ENCODE measurements around the gene OR9Q1. TPM values are rescaled to one million over a fixed set of nuclear protein-coding genes. Genes with fewer than 3 reads are reported as not detected.

The OR9Q1 gene
- total and polyA plus RNA-seq, 2 of the 13 experiments (the other 11 are each of a cell fraction or from before 2014, with no cell fraction given): not detected

- no peak for TF ChIP-seq ATF4 (CRISPR knock-in tag; IDR thresholded peaks at IDR 0.05)
These were observed 22.6 kb downstream of the OR9Q1 start (continued) for GRCh38 chr11:58046231-58046630.

DNA sequence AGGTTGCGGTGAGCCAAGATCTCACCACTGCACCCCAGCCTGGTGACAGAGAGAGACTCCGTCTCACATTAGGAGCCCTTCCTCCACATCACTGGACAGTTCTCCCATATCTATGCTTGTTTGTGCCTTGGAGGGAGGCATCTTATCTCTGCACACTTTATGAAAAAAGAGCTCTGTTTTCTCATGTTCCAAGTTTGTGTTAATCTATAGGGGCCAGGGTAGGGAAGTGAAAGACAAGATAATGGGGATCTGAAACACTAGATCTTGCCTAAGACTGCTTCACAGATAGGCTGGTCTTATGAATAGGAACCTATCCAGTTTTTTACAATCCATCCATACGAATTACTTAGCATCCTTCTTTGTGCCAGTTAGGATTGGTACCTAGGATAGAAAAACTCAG, 24.1 kb downstream of the OR9Q1 start:
- no TSS peak for BruUV-seq (replicated peaks)
- Histone ChIP-seq H3K9me3 (ENCODE audit: low read length) (no peaks in the 10 kb centered on the region), H3K4me1 (ENCODE audit: insufficient read depth, low read length) (peaks cover 10% of the 10 kb centered on the region; the same call in 1 of the 2 replicates), H3K27me3 (ENCODE audit: control insufficient read depth in 1 of 2, insufficient read depth in 2 of 2, low read length in 2 of 2) (no peaks in the 10 kb centered on the region), H3K79me2 (ENCODE audit: insufficient read depth, low read length) (no peaks in the 10 kb centered on the region), H3K4me3 (replicated peaks in 1 of 3; ENCODE audit: insufficient read depth in 1 of 3, low read depth in 2 of 3, low read length in 3 of 3) (no peak overlapping the region), H4K20me1 (ENCODE audit: insufficient read depth, low read length) (no peaks in the 10 kb centered on the region), H3K4me2 (ENCODE audit: low read depth, low read length) (no peak overlapping the region), H3K36me3 (replicated peaks in 1 of 2; ENCODE audit: control insufficient read depth in 1 of 2, insufficient read depth in 2 of 2, low read length in 2 of 2) (no peaks in the 10 kb centered on the region), H3K27ac (ENCODE audit: extremely low read length, insufficient read depth, low read length) (no peak overlapping the region), H3K9ac (ENCODE audit: insufficient read depth, low read depth, low read length) (no peak overlapping the region), H2AFZ (ENCODE audit: low read length) (no peak overlapping the region)
- TF ChIP-seq ZNF138 (CRISPR knock-in tag; IDR thresholded peaks at IDR 0.05; ENCODE audit: low read depth): no peak
- TF ChIP-seq GPBP1L1 (CRISPR knock-in tag; IDR thresholded peaks at IDR 0.05): no peak
- TF ChIP-seq ZNF20 (CRISPR knock-in tag; IDR thresholded peaks at IDR 0.05): no peak
- no peak for TF ChIP-seq HNRNPLL (IDR thresholded peaks at IDR 0.05; ENCODE audit: low read depth, low read length, poor library complexity, severe bottlenecking)
- TF ChIP-seq, protein P1, sequence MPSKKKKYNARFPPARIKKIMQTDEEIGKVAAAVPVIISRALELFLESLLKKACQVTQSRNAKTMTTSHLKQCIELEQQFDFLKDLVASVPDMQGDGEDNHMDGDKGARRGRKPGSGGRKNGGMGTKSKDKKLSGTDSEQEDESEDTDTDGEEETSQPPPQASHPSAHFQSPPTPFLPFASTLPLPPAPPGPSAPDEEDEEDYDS (CRISPR knock-in tag; IDR thresholded peaks at IDR 0.05): no peak
- TF ChIP-seq ZNF619 (CRISPR knock-in tag; IDR thresholded peaks at IDR 0.05): no peak
- ATAC-seq (no peak), FAIRE-seq (no peak), DNase-seq (ENCODE audit: low spot score) (no peak)
- intact Hi-C loops (cut with micrococcal nuclease; ENCODE audit: unreplicated experiment) (no loop called here), in situ Hi-C loops (cut with HindIII; ENCODE audit: extremely low pct_ligation_motif_present, low pct_unique_long_range_greater_than_20kb) (no loop called here)
- ChIA-PET POLR2A (no interaction called here), CTCF (ENCODE audit: low intra/inter-chr PET ratio, low total read pairs) (no interaction called here)
- WGBS (ENCODE audit: low lambda C conversion rate): 60% methylated on average over 3 of the region's 3 CpGs
